ENCODE data around the gene MYLK.

DNA sequence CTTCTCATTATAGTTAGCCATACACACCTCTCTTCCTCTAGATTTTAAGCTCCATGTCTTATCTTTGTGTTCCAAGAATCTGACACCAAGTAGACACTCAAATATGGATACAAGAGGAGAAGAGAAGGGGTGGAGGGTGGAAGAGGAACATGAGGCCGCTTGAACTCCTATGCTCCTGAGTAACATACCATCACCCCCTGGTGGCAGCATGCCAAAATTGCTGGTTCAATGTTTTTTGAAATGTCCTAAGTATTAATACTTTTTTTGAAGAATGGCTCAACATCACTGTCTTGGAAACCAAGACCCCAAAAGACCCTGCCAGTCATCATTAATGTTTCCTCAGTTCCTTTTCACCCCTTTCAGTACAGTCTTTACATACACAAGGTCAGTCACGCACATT is 227.4 kb downstream of the MYLK start:
- TF ChIP-seq, protein P1, sequence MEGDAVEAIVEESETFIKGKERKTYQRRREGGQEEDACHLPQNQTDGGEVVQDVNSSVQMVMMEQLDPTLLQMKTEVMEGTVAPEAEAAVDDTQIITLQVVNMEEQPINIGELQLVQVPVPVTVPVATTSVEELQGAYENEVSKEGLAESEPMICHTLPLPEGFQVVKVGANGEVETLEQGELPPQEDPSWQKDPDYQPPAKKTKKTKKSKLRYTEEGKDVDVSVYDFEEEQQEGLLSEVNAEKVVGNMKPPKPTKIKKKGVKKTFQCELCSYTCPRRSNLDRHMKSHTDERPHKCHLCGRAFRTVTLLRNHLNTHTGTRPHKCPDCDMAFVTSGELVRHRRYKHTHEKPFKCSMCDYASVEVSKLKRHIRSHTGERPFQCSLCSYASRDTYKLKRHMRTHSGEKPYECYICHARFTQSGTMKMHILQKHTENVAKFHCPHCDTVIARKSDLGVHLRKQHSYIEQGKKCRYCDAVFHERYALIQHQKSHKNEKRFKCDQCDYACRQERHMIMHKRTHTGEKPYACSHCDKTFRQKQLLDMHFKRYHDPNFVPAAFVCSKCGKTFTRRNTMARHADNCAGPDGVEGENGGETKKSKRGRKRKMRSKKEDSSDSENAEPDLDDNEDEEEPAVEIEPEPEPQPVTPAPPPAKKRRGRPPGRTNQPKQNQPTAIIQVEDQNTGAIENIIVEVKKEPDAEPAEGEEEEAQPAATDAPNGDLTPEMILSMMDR (IDR thresholded peaks at IDR 0.05) = no peak
- TF ChIP-seq POLR2A (IDR thresholded peaks at IDR 0.05) = no peak
